PC-9 (cell line): Measurements from ENCODE around the gene FNDC3B.

Experiments
- EZH2 ChIP-seq: fragments of 200-600 bp; sonication (generic); IDR thresholded peaks from 2 replicates; pipeline ENCODE4 v1.8.0; 2017; ENCODE audit warnings: antibody characterized with exemption, low read depth
- TF ChIP-seq, protein P1 (sequence below): fragments of 200-600 bp; sonication (generic); conservative IDR thresholded peaks from 2 replicates; pipeline ENCODE4 v1.6.1; 2017; ENCODE audit warnings: mixed run types, antibody characterized with exemption, mild to moderate bottlenecking, moderate library complexity

DNA sequence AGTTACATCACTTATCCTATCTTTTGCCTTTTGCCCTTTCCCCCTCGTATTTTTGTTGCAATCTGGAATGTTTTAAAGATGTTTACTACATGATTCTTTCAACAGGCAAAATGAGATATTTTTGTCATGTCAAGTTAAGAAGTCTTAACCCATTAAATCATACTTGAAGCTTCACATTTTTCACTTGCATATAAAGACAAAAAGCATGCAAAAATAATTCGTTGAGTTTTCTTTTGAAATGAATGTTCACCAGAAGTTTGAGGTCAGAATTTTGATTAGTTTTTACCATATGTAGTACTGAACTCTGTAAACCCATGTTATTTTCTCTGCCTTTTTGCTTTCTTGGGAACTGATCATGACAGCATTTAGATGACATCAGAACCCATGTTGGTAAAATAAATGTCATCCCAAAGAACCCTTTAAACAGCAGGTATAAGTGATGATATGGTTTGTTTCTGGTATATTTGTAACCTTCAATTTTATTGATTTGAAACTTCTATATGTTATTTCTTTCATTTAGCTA is 220.4 kb downstream of the FNDC3B start:
- TF ChIP-seq, protein P1, sequence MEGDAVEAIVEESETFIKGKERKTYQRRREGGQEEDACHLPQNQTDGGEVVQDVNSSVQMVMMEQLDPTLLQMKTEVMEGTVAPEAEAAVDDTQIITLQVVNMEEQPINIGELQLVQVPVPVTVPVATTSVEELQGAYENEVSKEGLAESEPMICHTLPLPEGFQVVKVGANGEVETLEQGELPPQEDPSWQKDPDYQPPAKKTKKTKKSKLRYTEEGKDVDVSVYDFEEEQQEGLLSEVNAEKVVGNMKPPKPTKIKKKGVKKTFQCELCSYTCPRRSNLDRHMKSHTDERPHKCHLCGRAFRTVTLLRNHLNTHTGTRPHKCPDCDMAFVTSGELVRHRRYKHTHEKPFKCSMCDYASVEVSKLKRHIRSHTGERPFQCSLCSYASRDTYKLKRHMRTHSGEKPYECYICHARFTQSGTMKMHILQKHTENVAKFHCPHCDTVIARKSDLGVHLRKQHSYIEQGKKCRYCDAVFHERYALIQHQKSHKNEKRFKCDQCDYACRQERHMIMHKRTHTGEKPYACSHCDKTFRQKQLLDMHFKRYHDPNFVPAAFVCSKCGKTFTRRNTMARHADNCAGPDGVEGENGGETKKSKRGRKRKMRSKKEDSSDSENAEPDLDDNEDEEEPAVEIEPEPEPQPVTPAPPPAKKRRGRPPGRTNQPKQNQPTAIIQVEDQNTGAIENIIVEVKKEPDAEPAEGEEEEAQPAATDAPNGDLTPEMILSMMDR: no peak
- no peak for TF ChIP-seq EZH2
